GM06990 (cell line): ENCODE measurements around the gene ARL5B.
"Not testable (repeated sequence)": the region's sequence is repeated elsewhere in the genome, so short reads cannot be mapped to it uniquely, and the experiment has no call there.

Source experiments
- DNase-seq: peaks from one replicate; pipeline ENCODE4 v3.0.0-alpha.2; 2011; ENCODE audit not compliant: insufficient read length; ENCODE audit errors: extremely low read depth
- H3K27me3 ChIP-seq: replicated peaks from 2 replicates; pipeline ENCODE4 v1.6.0; 2011; ENCODE audit warnings: low read length; ENCODE audit not compliant: control insufficient read depth, insufficient read depth
- H3K36me3 ChIP-seq: 2 replicates; pipeline ENCODE4 v1.5.1; 2011; ENCODE audit warnings: low read length; ENCODE audit not compliant: control insufficient read depth, insufficient read depth
- H3K4me3 ChIP-seq: replicated peaks from 2 replicates; pipeline ENCODE4 v1.5.1; 2011; ENCODE audit warnings: low read depth, mild to moderate bottlenecking, control low read depth, low read length
- TF ChIP-seq, protein P1 (sequence below): IDR thresholded peaks from 2 replicates; pipeline ENCODE4 v1.5.1; 2011; ENCODE audit warnings: low read length, control low read depth, mild to moderate bottlenecking, inconsistent platforms; ENCODE audit not compliant: insufficient read depth, poor library complexity, severe bottlenecking

Gene ARL5B

DNA sequence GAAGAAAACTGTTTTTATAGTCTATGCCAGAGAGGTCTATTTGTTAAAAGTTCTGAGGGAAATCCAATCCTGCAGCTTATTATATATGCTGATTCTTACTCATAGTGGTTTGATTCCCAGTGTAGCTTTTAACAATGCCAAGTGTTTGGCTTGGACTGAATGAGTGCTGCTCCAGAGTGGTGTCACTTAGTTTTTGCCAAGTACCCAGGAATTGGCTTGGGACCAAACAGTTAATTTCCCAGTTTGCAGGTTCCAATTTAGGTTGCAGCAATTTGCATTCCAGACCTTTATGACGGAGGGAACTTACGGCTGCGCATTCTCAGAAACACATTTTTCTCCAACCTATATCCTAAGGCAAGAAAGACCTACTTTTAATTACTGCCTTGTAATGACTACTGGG, 40.2 kb upstream of the ARL5B start:
- Histone ChIP-seq H3K4me3 (no peak overlapping the region), H3K27me3 (no peaks in the 10 kb centered on the region), H3K36me3 (peaks cover 5% of the 10 kb centered on the region; the same call in 1 of the 2 replicates)
- TF ChIP-seq, protein P1, sequence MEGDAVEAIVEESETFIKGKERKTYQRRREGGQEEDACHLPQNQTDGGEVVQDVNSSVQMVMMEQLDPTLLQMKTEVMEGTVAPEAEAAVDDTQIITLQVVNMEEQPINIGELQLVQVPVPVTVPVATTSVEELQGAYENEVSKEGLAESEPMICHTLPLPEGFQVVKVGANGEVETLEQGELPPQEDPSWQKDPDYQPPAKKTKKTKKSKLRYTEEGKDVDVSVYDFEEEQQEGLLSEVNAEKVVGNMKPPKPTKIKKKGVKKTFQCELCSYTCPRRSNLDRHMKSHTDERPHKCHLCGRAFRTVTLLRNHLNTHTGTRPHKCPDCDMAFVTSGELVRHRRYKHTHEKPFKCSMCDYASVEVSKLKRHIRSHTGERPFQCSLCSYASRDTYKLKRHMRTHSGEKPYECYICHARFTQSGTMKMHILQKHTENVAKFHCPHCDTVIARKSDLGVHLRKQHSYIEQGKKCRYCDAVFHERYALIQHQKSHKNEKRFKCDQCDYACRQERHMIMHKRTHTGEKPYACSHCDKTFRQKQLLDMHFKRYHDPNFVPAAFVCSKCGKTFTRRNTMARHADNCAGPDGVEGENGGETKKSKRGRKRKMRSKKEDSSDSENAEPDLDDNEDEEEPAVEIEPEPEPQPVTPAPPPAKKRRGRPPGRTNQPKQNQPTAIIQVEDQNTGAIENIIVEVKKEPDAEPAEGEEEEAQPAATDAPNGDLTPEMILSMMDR: no peak
- no peak for DNase-seq

DNA sequence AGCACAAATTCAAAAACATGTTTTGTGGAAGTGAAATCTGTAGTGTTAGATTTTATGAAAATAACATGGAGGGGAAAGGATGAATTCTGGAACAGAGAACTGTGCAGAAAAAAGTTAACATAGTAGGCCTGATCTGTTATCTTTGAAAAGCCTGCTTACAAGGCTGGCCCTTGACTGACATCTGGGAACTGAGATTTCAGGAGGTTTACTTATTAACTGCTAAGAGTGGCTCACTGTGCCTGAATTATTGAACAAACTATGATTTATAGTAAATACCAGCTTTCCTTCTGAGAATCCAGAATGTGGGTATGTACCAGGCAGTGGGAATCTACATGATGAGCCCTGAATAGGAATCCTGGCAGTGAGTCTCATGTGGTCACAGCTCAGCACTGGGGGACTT, 38.4 kb upstream of the ARL5B start:
- peaks cover 5% of the 10 kb centered on the region; the same call in 1 of the 2 replicates for H3K36me3 ChIP-seq
- no peak overlapping the region for H3K4me3 ChIP-seq
- DNase-seq: no peak
- TF ChIP-seq, protein P1: no peak
- H3K27me3 ChIP-seq: no peaks in the 10 kb centered on the region

DNA sequence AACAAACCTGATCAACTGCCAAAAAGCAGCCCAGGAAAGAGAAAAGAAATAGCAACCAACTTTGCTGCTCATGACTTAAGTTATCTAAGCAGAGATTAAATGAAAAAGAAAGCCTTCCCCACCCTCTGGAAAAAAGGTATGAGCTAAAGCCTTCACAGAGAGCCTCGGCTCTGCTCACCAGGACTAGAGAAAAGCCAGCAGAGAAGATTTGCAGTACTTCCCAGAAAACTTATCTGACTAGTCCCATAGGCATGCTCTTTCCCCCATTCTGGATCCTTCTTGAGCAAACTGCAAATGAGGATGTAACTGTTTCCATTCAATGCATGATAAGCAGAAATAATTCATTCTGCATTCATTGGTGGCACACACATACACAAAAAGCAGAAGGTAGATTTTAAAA, 35.6 kb upstream of the ARL5B start:
- H3K4me3 ChIP-seq, H3K27me3 ChIP-seq, H3K36me3 ChIP-seq, DNase-seq: not testable (repeated sequence)

DNA sequence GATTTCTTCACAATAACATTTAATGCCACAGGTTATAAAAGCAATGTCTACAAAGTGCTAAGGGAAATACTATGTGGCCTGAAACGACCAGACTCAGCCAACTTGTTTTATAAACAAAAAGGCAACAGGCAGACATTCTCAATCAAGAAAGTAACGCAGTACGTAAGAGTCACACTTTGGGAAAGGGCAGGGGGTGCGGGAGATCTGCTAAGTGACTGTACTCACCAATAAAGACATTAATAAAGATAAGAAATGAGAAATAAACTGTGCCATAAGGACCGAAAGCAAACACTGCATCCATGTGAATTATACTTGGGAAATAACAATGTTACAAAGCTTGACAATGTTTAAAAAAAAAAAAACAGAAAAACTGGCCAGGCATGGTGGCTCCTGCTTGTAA, 33.3 kb upstream of the ARL5B start:
- no peaks in the 10 kb centered on the region for H3K27me3 ChIP-seq
- no peak overlapping the region for H3K4me3 ChIP-seq
- TF ChIP-seq, protein P1: no peak
- DNase-seq: no peak
- H3K36me3 ChIP-seq: peaks cover 5% of the 10 kb centered on the region; the same call in 1 of the 2 replicates

DNA sequence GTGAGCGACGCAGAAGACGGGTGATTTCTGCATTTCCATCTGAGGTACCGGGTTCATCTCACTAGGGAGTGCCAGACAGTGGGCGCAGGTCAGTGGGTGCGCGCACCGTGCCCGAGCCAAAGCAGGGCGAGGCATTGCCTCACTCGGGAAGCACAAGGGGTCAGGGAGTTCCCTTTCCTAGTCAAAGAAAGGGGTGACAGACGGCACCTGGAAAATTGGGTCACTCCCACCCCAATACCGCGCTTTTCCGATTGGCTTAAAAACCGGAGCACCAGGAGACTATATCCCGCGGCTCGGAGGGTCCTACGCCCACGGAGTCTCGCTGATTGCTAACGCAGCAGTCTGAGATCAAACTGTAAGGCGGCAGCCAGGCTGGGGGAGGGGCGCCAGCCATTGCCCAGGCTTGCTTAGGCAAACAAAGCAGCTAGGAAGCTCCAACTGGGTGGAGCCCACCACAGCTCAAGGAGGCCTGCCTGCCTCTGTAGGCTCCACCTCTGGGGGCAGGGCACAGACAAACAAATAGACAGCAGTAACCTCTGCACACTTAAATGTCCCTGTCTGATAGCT, 31.7 kb upstream of the ARL5B start:
- DNase-seq: peak; percentile 55
- not testable (repeated sequence) for H3K36me3 ChIP-seq, H3K27me3 ChIP-seq
- peak overlapping the region; percentile 68 for H3K4me3 ChIP-seq

DNA sequence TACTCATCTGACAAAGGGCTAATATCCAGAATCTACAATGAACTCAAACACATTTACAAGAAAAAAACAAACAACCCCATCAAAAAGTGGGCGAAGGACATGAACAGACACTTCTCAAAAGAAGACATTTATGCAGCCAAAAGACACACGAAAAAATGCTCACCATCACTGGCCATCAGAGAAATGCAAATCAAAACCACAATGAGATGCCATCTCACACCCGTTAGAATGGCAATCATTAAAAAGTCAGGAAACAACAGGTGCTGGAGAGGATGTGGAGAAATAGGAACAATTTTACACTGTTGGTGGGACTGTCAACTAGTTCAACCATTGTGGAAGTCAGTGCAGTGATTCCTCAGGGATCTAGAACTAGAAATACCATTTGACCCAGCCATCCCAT, 26.7 kb upstream of the ARL5B start:
- not testable (repeated sequence) for H3K4me3 ChIP-seq, DNase-seq, H3K36me3 ChIP-seq, H3K27me3 ChIP-seq

DNA sequence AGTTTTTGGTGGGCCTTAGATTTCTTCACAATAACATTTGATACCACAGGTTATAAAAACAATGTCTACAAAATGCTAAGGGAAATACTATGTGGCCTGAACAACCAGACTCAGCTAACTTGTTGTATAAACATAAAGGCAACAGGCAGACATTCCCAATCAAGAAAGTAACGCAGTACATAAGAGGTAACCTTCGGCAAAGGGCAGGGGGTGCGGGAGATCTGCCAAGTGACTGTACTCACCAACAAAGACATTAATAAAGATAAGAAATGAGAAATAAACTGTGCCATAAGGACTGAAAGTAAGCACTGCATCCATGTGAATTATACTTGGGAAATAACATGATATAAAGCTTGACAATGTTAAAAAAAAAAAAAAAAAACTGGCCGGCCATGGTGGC, 23.2 kb upstream of the ARL5B start:
- Histone ChIP-seq H3K27me3 (no peaks in the 10 kb centered on the region), H3K4me3 (no peak overlapping the region)
- no peak for DNase-seq

DNA sequence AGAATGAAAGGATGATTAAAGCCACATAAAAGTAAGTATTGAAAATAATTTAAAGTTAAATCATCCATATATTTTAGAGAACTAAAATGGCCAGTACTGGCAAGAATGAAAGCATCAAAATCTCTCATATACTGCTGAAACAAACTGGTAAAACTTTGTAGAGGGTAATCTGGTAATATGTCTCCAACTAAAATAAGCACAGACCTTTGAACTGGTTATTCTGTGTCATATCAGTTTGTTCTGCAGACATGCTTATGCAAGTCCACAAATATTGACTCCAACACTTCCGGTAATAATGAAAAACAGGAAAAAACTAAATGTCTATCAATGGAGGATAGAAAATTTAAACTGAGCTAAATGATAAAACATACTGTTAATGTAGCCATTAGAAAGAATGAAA, 21.8 kb upstream of the ARL5B start:
- not testable (repeated sequence) for DNase-seq

More for the DNA sequence above, 23.2 kb upstream of the ARL5B start:
- H3K36me3 ChIP-seq: no peaks in the 10 kb centered on the region; the same call in 1 of the 2 replicates
- TF ChIP-seq, protein P1: no peak

DNA sequence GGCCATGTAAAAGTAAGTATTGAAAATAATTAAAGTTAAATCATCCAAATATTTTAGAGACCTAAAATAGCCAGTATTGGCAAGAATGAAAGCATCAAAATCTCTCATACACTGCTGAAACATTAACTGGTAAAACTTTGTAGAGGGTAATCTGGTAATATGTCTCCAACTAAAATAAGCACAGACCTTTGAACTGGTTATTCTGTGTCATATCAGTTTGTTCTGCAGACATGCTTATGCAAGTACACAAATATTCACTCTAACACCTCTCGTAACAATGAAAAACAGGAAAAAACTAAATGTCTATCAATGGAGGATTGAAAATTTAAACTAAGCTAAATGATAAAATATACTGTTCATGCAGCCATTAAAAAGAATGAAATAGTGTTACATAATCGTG, 19.5 kb upstream of the ARL5B start:
- H3K36me3 ChIP-seq, H3K27me3 ChIP-seq, H3K4me3 ChIP-seq, DNase-seq: not testable (repeated sequence)

More for the DNA sequence above, 21.8 kb upstream of the ARL5B start:
- not testable (repeated sequence) for H3K27me3 ChIP-seq, H3K36me3 ChIP-seq, H3K4me3 ChIP-seq
